CD4-positive, alpha-beta T cell treated with Interferon alpha-2 for 1 hour (primary cell): ENCODE measurements around the gene CCDC47.
A peak's percentile ranks its signal among the peaks of the same experiment; 100 is the strongest.

ENCODE experiments used
- DNase-seq, 2 donors: peaks; one replicate each; pipeline ENCODE4 v3.0.0-alpha.2; 2020 to 2022

CCDC47 gene

GRCh38 chr17:63696381-63696961, 76.9 kb downstream of the CCDC47 start:
- peak; percentile 47 to 67 for DNase-seq

GRCh38 chr17:63695889-63696288, 77.5 kb downstream of the CCDC47 start:
- DNase-seq: no peak
